ENCODE measurements around the gene SMYD5. TPM values are rescaled to one million over a fixed set of nuclear protein-coding genes. Genes with fewer than 3 reads are reported as not detected.
A peak's percentile ranks its signal among the peaks of the same experiment; 100 is the strongest.

Gene SMYD5
- total and polyA plus RNA-seq, 9 of the 15 experiments (the other 6 are each of a cell fraction or from before 2014, with no cell fraction given) = 11.4 to 56.8 (median 32.0) TPM

GRCh38 chr2:73233154-73233931 is 19.3 kb downstream of the SMYD5 start, which contains the start of gene PRADC1 (continued):
- TF ChIP-seq ATF6 (CRISPR knock-in tag; IDR thresholded peaks at IDR 0.05) (peak; percentile 45; the same call in 1 of the 2 replicates), FOXP1 (CRISPR knock-in tag; IDR thresholded peaks at IDR 0.05) (no peak), ZNF133 (CRISPR knock-in tag; IDR thresholded peaks at IDR 0.05) (no peak), ZNF280B (CRISPR knock-in tag; IDR thresholded peaks at IDR 0.05) (no peak), ZNF764 (CRISPR knock-in tag; IDR thresholded peaks at IDR 0.05; ENCODE audit: low read depth) (no peak), BMI1 (IDR thresholded peaks at IDR 0.05; ENCODE audit: low read length) (no peak), AFF1 (IDR thresholded peaks at IDR 0.05; ENCODE audit: low read depth in 1 of 2, partially characterized antibody in 2 of 2) (no peak), RNF2 (IDR thresholded peaks at IDR 0.05) (peak; percentile 77), MBD2 (IDR thresholded peaks at IDR 0.05; ENCODE audit: borderline replicate concordance, low read depth) (peak; percentile 99), MYBL2 (IDR thresholded peaks at IDR 0.05; ENCODE audit: low read depth) (no peak; the same call in 1 of the 2 replicates), MYBL2 (CRISPR knock-in tag; IDR thresholded peaks at IDR 0.05; ENCODE audit: borderline replicate concordance) (no peak), DIDO1 (tag; IDR thresholded peaks at IDR 0.05; ENCODE audit: low read depth) (no peak), PTRF (tag; IDR thresholded peaks at IDR 0.05) (no peak), ZFP91 (CRISPR knock-in tag; IDR thresholded peaks at IDR 0.05) (no peak), ZBTB49 (CRISPR knock-in tag; IDR thresholded peaks at IDR 0.05; ENCODE audit: borderline replicate concordance) (no peak)

Measured in K562 (cell line).